Neural progenitor cell (in vitro differentiated cells): Measurements from ENCODE around the gene C1QTNF3. TPM values are rescaled to one million over a fixed set of nuclear protein-coding genes. Genes with fewer than 3 reads are reported as not detected.
"Not testable (repeated sequence)": the region's sequence is repeated elsewhere in the genome, so short reads cannot be mapped to it uniquely, and the experiment has no call there.

ENCODE experiments used
- DNase-seq: peaks from one replicate; pipeline ENCODE4 v3.0.0-alpha.2; 2016; ENCODE audit warnings: low spot score
- H2AFZ ChIP-seq: fragments of 200-600 bp; sonication (generic); replicated peaks from 2 replicates; pipeline ENCODE4 v1.6.1; 2016; ENCODE audit warnings: antibody characterized with exemption
- H3F3A ChIP-seq: fragments of 200-600 bp; sonication (generic); 2 replicates; pipeline ENCODE4 v1.6.1; 2016; ENCODE audit warnings: antibody characterized with exemption, low read depth
- H3K27ac ChIP-seq: fragments of 200-600 bp; sonication (generic); 2 replicates; pipeline ENCODE4 v1.5.1; 2016; ENCODE audit warnings: mild to moderate bottlenecking
- H3K27me3 ChIP-seq: fragments of 200-600 bp; sonication (generic); 2 replicates; pipeline ENCODE4 v1.6.1; 2016; ENCODE audit warnings: mild to moderate bottlenecking, moderate library complexity
- H3K36me3 ChIP-seq: fragments of 200-600 bp; sonication (generic); 2 replicates; pipeline ENCODE4 v1.5.1; 2016
- H3K4me1 ChIP-seq: fragments of 200-600 bp; sonication (generic); 2 replicates; pipeline ENCODE4 v1.6.1; 2016; ENCODE audit warnings: mixed run types
- H3K4me2 ChIP-seq: fragments of 200-600 bp; sonication (generic); 2 replicates; pipeline ENCODE4 v1.6.1; 2016
- H3K4me3 ChIP-seq: fragments of 200-600 bp; sonication (generic); 2 replicates; pipeline ENCODE4 v1.5.1; 2016
- H3K79me2 ChIP-seq: fragments of 200-600 bp; sonication (generic); 2 replicates; pipeline ENCODE4 v1.6.1; 2016; ENCODE audit warnings: low read depth
- H3K9ac ChIP-seq: fragments of 200-600 bp; sonication (generic); 2 replicates; pipeline ENCODE4 v1.6.1; 2016
- H3K9me3 ChIP-seq: fragments of 200-600 bp; sonication (generic); 2 replicates; pipeline ENCODE4 v1.5.1; 2016; ENCODE audit warnings: low read depth
- H4K20me1 ChIP-seq: fragments of 200-600 bp; sonication (generic); 2 replicates; pipeline ENCODE4 v1.6.1; 2016; ENCODE audit warnings: low read depth
- H3K27ac Mint-ChIP-seq: 3 replicates; pipeline ENCODE4 v1.8.0; 2021; ENCODE audit warnings: mixed read lengths
- H3K27me3 Mint-ChIP-seq: 2 replicates; pipeline ENCODE4 v1.8.0; 2022; ENCODE audit warnings: low read depth, mild to moderate bottlenecking, inconsistent platforms, moderate library complexity, mixed read lengths; ENCODE audit not compliant: insufficient read depth
- H3K36me3 Mint-ChIP-seq: 3 replicates; pipeline ENCODE4 v1.8.0; 2021; ENCODE audit warnings: mixed read lengths
- H3K4me1 Mint-ChIP-seq: 3 replicates; pipeline ENCODE4 v1.8.0; 2021; ENCODE audit warnings: mixed read lengths
- H3K4me3 Mint-ChIP-seq: 3 replicates; pipeline ENCODE4 v1.8.0; 2021; ENCODE audit warnings: mild to moderate bottlenecking, moderate library complexity, mixed read lengths
- H3K9me3 Mint-ChIP-seq: 3 replicates; pipeline ENCODE4 v1.8.0; 2020; ENCODE audit warnings: mixed read lengths
- total RNA-seq: library from RNA; depleted of rRNA; stranded (reverse); fragments of >200 nt; gene quantifications from 2 replicates; pipeline ENCODE4 v1.2.3, GENCODE V29; 2015; ENCODE audit warnings: low replicate concordance
- TF ChIP-seq, protein P1 (sequence below): fragments of 200-600 bp; sonication (generic); IDR thresholded peaks from 2 replicates; pipeline ENCODE4 v1.5.1; 2017; ENCODE audit warnings: antibody characterized with exemption, mild to moderate bottlenecking

C1QTNF3 gene, protein sequence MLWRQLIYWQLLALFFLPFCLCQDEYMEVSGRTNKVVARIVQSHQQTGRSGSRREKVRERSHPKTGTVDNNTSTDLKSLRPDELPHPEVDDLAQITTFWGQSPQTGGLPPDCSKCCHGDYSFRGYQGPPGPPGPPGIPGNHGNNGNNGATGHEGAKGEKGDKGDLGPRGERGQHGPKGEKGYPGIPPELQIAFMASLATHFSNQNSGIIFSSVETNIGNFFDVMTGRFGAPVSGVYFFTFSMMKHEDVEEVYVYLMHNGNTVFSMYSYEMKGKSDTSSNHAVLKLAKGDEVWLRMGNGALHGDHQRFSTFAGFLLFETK
- 4.8 and 6.4 TPM in 2 replicates for total RNA-seq

- no peak for DNase-seq
- TF ChIP-seq, protein P1, sequence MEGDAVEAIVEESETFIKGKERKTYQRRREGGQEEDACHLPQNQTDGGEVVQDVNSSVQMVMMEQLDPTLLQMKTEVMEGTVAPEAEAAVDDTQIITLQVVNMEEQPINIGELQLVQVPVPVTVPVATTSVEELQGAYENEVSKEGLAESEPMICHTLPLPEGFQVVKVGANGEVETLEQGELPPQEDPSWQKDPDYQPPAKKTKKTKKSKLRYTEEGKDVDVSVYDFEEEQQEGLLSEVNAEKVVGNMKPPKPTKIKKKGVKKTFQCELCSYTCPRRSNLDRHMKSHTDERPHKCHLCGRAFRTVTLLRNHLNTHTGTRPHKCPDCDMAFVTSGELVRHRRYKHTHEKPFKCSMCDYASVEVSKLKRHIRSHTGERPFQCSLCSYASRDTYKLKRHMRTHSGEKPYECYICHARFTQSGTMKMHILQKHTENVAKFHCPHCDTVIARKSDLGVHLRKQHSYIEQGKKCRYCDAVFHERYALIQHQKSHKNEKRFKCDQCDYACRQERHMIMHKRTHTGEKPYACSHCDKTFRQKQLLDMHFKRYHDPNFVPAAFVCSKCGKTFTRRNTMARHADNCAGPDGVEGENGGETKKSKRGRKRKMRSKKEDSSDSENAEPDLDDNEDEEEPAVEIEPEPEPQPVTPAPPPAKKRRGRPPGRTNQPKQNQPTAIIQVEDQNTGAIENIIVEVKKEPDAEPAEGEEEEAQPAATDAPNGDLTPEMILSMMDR = no peak
- no peaks in the 10 kb centered on the region for H3K36me3 Mint-ChIP-seq
- Histone ChIP-seq H3K4me2 (no peak within 1 kb of the TSS), H3K9ac (no peak within 1 kb of the TSS), H2AFZ (no peak within 1 kb of the TSS), H3K4me1 (peaks cover 18% of the 10 kb centered on the region), H3K9me3 (no peaks in the 10 kb centered on the region), H4K20me1 (no peaks in the 10 kb centered on the region), H3K27me3 (no peaks in the 10 kb centered on the region), H3K36me3 (no peaks in the 10 kb centered on the region), H3F3A (no peaks in the 10 kb centered on the region), H3K4me3 (no peak within 1 kb of the TSS), H3K27ac (no peak within 1 kb of the TSS), H3K79me2 (no peaks in the 10 kb centered on the region)
- no peak within 1 kb of the TSS for H3K4me3 Mint-ChIP-seq
- H3K4me1 Mint-ChIP-seq = peaks cover 7% of the 10 kb centered on the region
- H3K9me3 Mint-ChIP-seq = peaks cover 5% of the 10 kb centered on the region
- H3K27ac Mint-ChIP-seq = no peak within 1 kb of the TSS
- H3K27me3 Mint-ChIP-seq = peaks cover 3% of the 10 kb centered on the region
These were observed at the start of gene C1QTNF3 for GRCh38 chr5:34043099-34043876. Gene C1QTNF3, minus strand, starts transcription at chr5:34043213. Its CDS starts 88 bp downstream, at chr5:34043125.

DNA sequence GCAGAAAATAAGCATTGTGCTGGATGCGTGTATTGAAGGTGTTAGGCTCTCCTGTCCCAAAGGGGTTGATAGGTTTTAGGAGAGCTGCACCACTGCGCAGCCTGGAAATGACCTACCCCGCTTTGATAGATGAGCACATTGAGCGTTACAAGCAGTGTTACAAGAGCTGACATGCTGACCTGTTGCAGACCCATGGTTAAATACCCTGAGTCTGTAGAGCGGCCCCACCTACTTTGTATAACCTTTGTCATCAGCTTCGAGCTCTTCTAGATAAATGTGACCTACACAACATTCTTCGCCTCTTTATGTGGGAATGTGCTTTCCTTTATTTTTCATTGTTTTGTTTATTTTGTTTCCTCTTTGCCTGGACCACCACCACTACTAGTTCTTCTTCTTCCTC, 48.0 kb upstream of the C1QTNF3 start:
- not testable (repeated sequence) for DNase-seq, H3K9me3 ChIP-seq, H3K4me3 Mint-ChIP-seq

DNA sequence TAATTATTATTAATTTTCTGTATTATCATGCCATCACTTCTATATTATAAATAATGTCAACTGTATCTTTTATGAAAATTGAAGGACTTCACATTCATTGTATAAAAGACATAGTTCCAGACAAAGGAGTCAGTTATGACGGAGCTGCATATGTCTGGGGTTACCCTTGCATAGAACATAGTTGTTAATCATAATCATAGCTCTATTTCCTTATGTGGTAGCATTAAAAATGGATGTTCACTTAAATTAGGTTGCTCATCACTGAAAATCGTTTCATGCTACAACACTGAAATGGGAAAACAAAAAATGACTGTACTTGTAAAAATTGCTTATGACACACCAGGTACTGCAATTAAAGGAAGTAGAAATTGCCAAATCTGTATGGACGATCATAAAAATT, 46.8 kb upstream of the C1QTNF3 start:
- H3K9ac ChIP-seq, H3K4me1 Mint-ChIP-seq, H3K27ac ChIP-seq, H3K4me3 ChIP-seq, H3K9me3 ChIP-seq, H3K27me3 ChIP-seq, H3F3A ChIP-seq, H3K4me1 ChIP-seq, DNase-seq, H3K36me3 Mint-ChIP-seq, H3K9me3 Mint-ChIP-seq, H3K27ac Mint-ChIP-seq, H3K27me3 Mint-ChIP-seq, H2AFZ ChIP-seq, H3K36me3 ChIP-seq, H3K4me2 ChIP-seq, H3K4me3 Mint-ChIP-seq, H4K20me1 ChIP-seq, H3K79me2 ChIP-seq: not testable (repeated sequence)

More for the DNA sequence above, 48.0 kb upstream of the C1QTNF3 start:
- not testable (repeated sequence) for H2AFZ ChIP-seq, H3K27ac Mint-ChIP-seq, H3K36me3 Mint-ChIP-seq, H3K9me3 Mint-ChIP-seq, H3K36me3 ChIP-seq, H3K27ac ChIP-seq, H3K4me3 ChIP-seq, H3K27me3 Mint-ChIP-seq, H3K79me2 ChIP-seq, H3K9ac ChIP-seq, H3K4me1 Mint-ChIP-seq, H3F3A ChIP-seq, H3K4me2 ChIP-seq, H4K20me1 ChIP-seq, H3K4me1 ChIP-seq, H3K27me3 ChIP-seq

DNA sequence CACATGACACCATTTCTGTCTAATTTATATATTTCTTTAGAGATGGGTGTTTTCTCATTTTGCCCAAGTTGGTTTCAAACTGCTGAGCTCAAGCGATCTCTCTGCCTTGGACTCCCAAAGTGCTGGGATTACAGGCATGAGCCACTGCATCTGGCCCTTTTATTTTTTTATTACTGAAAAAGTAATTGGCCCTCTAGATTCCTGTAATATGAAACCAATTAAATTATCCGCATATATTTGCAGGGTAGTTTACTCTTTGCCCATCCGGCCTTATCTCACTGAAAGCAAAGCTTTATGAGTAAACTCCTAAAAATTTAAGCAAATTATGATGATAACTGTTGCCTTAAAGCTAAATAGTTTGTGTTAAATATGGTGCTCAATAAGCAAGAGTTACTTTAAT, 44.7 kb upstream of the C1QTNF3 start:
- H3K27me3 ChIP-seq, H3F3A ChIP-seq, H3K9me3 Mint-ChIP-seq, H3K27me3 Mint-ChIP-seq, H3K4me3 Mint-ChIP-seq, H3K9ac ChIP-seq, H3K4me3 ChIP-seq, H3K27ac ChIP-seq, H3K4me1 ChIP-seq, DNase-seq, H3K9me3 ChIP-seq, H3K4me2 ChIP-seq, H4K20me1 ChIP-seq, H3K27ac Mint-ChIP-seq, H3K4me1 Mint-ChIP-seq, H3K79me2 ChIP-seq, H2AFZ ChIP-seq, H3K36me3 Mint-ChIP-seq, H3K36me3 ChIP-seq: not testable (repeated sequence)

DNA sequence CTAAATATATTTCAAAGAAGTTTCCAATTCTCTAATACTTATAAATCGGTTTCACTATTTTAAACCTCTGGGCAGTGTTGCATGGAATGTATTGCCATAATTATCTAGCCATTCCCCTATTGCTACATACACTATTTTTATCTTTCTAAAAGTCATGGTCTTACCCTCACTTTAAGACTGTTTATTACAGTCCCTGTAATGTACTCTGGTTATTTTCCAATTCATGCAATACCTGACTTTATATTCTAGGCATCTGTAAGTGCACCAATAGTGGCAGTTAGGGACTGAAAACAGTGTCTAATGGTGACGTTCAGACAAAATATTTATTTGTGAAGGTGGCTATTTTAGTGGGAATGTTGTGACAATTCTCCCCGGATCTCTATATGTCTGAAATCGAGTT, 40.9 kb upstream of the C1QTNF3 start:
- not testable (repeated sequence) for H3K4me1 ChIP-seq, H3K4me1 Mint-ChIP-seq, H3K36me3 Mint-ChIP-seq, H3K4me3 Mint-ChIP-seq, H3K9ac ChIP-seq, H3K27ac ChIP-seq, H3K9me3 ChIP-seq, H3K4me2 ChIP-seq, H3K27ac Mint-ChIP-seq, H3K27me3 Mint-ChIP-seq, H2AFZ ChIP-seq, H3K36me3 ChIP-seq, H3K79me2 ChIP-seq, H3K27me3 ChIP-seq, H3K9me3 Mint-ChIP-seq, H4K20me1 ChIP-seq, DNase-seq, H3F3A ChIP-seq, H3K4me3 ChIP-seq

DNA sequence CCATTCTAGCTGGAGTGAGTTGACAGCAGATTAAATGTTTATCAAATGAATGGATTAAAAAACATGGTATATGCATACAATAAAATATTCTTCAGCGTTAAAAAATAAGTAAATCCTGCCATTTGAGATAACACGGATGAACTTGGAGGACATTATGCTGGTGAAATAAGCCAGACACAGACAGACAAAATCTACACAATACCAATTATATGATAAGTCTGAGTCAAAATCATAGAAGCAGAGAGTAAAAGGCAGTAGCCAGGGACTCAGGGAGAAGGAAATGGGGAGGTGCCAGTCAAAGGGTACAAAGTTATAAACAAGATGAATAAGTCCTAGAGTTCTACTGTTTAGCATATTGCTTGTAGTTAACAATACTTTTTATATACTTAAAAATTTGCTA, 36.5 kb upstream of the C1QTNF3 start:
- not testable (repeated sequence) for H3K4me1 Mint-ChIP-seq, H3K4me3 ChIP-seq, H3K27me3 Mint-ChIP-seq, H3K4me3 Mint-ChIP-seq, H3K27ac Mint-ChIP-seq, H3K9me3 Mint-ChIP-seq, H3K4me2 ChIP-seq, H3K9me3 ChIP-seq, H4K20me1 ChIP-seq, H3K36me3 ChIP-seq, H3K27ac ChIP-seq, DNase-seq, H3K79me2 ChIP-seq, H3K36me3 Mint-ChIP-seq, H3K4me1 ChIP-seq, H3F3A ChIP-seq, H2AFZ ChIP-seq, H3K9ac ChIP-seq, H3K27me3 ChIP-seq

DNA sequence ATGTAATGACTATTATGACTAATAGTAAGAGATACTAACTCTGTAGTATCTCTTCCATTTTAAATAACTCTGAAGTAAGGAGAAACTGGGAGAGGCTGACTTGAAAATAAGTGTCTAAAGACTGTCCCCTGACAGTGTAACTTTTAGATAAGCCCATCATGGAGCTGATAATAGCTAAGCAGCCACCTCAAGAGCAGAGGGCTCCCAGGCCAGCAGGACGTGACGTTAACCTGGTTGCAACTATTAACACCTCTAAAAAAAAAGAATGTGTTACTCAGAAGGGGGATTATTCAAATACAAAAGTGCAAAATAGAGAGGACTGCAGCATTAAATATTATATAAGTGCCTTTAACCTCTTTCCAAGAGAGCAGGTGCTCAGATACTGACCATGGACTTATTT, 34.6 kb upstream of the C1QTNF3 start:
- not testable (repeated sequence) for H3F3A ChIP-seq, H3K79me2 ChIP-seq, H4K20me1 ChIP-seq, H3K36me3 Mint-ChIP-seq, H3K9me3 ChIP-seq, H3K4me1 Mint-ChIP-seq, H3K4me1 ChIP-seq, H3K9me3 Mint-ChIP-seq, H3K27me3 ChIP-seq, H3K27ac ChIP-seq, H3K4me3 Mint-ChIP-seq, H3K36me3 ChIP-seq, H3K9ac ChIP-seq, H3K27ac Mint-ChIP-seq, H2AFZ ChIP-seq, H3K4me2 ChIP-seq, H3K27me3 Mint-ChIP-seq, DNase-seq, H3K4me3 ChIP-seq
